GM21576 (cell line): ENCODE measurements around the gene HSF2BP.
"Not testable (repeated sequence)": the region's sequence is repeated elsewhere in the genome, so short reads cannot be mapped to it uniquely, and the experiment has no call there.

Source experiments
- ATAC-seq: cut with Tn5 transposase; IDR thresholded peaks from one replicate; pipeline ENCODE4 v1.9.1; 2021; ENCODE audit warnings: mild to moderate bottlenecking, moderate library complexity; ENCODE audit not compliant: unreplicated experiment

The HSF2BP gene

DNA sequence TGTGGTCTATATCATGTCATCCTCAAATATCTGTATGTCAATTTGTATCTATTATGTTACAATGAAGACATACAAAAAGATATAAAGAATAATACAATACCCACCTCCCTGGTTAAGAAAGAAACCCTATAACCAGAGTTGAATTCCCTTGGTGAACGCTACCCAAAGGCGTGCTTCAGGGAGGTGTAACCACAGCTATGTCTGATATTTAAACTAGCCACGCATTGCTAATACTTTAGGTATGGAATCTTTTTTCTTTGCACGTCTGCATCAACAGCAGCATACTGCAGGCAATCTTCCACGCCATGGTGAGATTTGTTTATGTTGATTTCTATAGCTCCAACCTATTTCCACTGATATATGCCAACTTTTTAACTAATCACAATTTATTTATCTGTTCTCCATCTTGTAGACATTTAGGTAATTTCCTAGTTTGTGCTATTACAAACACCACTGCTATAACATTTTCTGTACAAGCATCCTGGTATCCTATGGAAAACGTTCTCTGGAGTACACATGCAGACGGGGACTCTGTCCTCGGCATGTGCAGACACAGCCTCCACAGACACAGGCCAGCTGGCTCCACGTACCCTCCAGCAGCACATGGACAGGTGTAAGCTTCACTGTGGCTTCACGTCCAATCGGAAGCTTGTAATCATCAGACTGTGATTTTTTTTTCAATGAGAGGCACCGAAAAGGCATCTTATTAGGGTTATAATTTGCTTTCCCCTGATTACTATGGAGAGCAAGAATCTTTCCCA is 58.5 kb downstream of the HSF2BP start:
- ATAC-seq: no peak

DNA sequence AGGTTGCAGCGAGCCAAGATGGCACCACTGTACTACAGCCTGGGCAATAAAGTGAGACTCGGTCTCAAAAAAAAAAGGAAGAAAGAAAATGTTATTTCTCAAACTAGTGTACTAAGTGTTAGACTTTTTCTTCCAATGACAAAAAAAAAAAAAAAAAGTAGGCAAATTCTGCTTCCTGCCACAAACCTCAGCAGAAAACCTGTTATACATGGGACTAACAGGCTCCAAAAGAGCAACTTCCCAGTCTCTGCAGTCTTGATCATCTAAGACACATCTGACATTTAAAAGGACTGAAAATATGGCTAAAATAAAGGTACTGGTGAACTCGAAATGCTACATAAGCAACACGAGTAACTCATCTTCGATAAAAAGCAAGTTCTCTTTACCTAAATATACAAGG is 59.6 kb downstream of the HSF2BP start:
- ATAC-seq: no peak

GRCh38 chr21:43598416-43599120 is 60.7 kb downstream of the HSF2BP start:
- ATAC-seq: no peak

DNA sequence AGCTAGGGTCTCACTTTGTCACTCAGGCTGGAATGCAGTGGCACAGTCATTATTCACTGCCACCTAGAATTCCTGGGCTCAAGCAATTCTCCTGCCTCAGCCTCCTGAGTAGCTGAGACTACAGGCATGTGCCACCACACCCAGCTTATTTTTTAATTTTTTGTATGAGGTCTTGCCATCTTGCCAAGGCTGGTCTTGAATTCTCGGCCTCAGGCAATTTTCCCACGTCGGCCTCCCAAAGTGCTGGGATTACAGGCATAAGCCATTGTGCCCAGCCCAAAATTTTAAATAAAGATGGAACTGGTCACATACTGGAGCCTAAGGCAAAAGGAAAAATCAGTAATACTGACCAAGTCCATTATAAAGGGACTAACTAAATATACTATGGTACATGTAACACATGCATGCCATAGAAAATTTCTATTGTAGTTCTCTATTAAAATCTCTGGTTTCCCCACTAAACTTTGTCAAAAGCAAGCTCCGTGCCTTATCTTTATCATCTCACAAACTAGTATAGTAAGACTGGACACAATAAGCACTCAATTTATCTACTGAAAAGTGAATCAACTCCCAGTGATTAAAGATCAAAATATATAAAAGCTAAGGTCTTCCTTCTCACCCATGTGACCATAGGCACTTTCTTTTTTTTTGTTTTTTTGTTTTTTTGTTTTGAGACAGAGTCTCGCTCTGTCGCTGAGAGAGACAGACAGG is 61.6 kb downstream of the HSF2BP start:
- ATAC-seq: no peak

DNA sequence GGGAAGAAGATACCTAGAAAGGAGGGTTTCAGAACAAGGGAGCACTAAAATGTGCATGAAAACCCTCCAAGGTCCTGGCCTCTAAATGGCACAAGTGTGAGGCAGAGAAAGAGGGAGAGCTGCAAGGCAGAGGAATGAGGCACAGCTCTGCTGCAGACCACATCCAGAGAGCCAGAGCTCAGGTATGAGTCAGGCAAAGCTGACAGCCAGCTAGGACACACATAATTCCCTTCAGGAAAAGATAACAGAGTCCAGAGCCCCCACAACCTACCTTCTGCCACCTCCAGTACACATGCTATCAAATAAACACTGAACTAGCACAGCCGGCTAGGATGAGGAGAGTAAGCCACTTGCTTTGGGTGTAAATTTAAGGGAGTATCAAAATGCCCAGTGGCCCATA is 62.2 kb downstream of the HSF2BP start:
- no peak for ATAC-seq

DNA sequence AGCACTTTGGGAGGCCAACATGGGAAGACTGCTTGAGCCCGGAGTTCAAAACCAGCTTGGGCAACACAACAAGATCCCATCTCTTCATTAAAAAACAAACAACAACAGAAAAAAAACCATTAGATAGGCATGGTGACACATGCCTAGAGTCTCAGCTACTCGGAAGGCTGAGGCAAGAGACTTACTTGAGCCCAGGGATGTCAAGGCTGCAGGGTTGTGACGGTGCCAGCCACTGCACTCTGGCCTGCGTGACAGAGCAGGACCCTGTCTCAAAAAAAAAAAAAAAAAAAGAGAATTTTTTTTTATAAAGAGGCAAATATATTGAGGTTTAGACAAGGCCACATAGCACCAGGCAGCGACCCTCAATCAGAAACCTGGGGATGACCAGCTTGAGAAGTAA is 62.7 kb downstream of the HSF2BP start:
- ATAC-seq: no peak

GRCh38 chr21:43595769-43596168 is 63.5 kb downstream of the HSF2BP start:
- not testable (repeated sequence) for ATAC-seq

DNA sequence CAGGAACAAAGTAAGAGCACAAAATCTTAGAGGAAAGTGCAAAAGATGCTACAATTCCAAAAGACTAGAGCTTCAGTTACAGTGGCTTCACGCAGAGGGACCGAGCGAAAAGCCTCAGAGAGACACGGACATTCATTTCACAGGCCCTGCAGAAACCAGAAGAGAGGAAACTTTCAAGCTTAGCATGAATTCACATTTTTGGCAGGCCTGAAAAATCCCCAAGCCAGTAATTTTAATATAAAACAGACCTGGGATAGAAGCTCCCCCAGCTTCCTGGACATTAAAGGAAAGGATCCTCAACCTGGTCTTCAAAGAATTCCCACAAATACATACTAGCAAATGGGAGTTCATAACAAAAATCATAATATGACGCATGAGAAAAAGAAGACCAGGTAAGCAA is 66.2 kb downstream of the HSF2BP start:
- ATAC-seq: no peak

DNA sequence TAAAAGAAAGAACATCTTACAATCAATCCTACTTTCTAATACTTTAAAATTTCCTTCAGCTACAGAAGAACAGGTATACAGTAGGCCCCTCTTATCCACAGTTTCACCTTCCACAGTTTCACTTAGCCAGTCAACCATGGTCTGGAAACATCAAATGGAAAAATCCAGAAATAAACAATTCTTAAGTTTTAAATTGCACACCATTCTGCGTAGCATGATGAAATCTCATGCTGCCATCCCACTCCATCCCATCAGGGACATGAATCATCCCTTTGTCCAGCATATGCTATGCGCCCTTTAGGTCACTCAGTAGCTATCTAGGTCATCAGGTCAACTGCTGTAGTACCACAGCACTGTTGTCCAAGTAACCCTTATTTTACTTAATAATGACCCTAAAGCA is 67.7 kb downstream of the HSF2BP start:
- ATAC-seq: no peak

DNA sequence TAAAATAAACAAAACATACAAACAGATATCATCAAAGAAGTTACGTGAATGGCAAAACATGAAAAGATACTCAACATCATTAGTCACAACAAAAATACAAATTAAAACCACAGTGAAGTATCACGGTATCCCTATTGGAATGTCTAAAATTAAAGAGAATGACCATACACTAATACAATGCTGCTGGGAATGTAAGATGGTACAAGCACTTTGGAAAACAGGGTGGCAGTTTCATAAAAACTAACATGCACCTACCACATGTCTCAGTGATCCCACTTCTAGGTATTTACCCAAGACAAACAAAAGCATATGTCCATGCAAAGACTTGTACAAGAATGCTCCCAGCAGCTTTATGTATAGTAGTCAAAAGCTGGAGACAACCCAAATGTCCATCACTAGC is 69.1 kb downstream of the HSF2BP start:
- ATAC-seq: no peak

GRCh38 chr21:43588957-43589356 is 70.3 kb downstream of the HSF2BP start:
- ATAC-seq: no peak

DNA sequence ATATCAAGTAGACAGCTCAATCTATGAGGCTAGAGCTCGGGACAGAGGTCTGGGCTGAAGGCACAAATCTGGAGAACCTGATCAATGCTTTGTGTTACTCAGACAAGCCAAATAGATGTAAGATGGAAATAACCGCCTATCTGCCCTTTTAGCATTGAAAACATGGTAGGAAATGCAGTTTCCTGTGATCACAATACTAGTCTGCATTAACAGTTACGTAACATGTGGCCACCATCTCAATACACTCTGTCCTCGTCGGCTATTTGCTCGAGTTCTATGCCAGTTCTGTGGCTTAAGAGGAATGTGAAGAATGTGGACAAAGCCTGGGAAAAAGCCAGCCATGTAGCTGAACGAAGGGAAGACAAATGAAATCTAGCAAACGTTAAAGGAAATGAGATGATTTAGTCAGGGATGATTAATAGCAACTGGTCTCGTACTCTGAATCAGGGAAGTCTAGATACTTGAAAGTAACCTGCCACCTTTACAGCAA is 73.3 kb downstream of the HSF2BP start:
- no peak for ATAC-seq

DNA sequence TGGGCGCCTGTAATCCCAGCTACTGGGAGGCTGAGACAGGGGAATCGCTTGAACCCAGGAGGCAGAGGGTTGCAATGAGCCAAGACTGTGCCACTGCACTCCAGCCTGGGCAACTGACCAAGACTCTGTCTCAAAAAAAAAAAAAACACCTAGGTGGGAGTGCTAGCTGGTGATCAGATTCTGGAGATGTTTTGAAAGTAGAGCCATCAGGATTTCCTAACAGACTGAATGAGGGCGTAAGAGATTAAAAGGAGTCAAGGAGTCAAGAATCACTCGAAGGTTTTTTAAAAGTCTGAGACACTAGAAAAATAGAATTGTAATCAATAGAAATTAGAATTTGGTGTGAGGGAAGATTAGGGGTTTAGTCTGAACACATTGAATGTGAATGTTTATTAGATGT is 73.8 kb downstream of the HSF2BP start:
- ATAC-seq: no peak

DNA sequence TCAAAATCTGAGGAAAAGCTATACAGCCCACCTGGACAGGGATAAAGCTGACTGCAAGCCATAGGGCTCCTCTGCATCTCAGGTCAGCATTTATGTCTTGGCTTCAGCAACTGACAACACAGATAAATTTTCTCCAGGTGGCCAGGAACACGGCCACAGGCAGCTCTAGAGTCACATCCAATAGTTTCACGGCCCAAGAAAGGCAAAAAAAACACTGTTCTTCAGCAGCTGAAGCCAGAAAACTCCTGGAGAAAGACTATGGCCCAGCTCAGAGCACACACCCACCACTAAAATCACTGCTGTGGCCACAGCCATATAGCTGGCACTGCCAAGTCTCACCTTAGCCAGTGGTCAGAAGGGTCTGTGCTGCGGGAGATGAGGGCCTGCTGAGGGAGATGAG is 77.8 kb downstream of the HSF2BP start:
- ATAC-seq: no peak

GRCh38 chr21:43578677-43579303 is 80.5 kb downstream of the HSF2BP start:
- no peak for ATAC-seq

GRCh38 chr21:43575473-43575844 is 83.8 kb downstream of the HSF2BP start:
- ATAC-seq: no peak

- no peak for ATAC-seq
Measured at GRCh38 chr21:43574741-43575472, 84.4 kb downstream of the HSF2BP start.

- no peak for ATAC-seq
Measured at GRCh38 chr21:43573921-43574320, 85.4 kb downstream of the HSF2BP start.

DNA sequence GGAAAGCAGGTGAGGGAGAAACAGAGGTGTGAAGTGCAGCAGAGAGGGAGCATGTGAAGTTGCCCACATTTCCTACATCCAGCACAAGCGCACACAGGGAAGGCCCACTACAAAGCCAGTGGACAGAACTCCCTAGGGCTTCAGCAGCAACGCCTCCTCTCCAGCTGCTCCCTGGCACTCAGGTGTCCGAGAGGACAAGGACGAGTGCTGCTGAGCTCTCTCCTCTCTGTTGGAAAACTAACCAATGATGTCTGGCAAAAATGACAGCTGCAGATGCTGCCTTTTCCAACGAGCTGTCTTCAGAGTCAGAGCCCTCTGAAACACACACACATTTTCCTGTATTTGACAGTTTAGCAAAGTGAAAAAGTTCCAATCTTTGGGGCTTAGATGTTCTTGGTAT is 86.8 kb downstream of the HSF2BP start:
- no peak for ATAC-seq

DNA sequence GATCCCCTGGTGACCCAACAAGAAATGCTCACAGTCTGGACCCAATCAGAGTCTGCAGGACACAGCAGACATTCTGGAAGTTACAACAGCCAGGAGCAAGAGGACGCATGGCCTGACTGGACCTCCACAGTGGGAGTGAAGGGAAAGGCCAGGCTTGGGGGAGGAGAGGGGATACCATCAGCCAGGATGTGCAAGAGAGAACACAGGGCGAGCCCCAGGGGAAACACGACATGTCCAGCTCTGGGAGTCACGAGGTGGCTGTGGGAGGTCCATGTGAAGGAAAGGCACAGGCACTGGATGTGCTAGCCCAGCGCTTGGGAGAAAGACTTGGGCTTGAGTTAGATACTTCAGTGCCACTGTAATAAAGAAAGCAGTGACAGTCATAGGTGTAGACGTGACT is 87.3 kb downstream of the HSF2BP start:
- ATAC-seq: no peak

DNA sequence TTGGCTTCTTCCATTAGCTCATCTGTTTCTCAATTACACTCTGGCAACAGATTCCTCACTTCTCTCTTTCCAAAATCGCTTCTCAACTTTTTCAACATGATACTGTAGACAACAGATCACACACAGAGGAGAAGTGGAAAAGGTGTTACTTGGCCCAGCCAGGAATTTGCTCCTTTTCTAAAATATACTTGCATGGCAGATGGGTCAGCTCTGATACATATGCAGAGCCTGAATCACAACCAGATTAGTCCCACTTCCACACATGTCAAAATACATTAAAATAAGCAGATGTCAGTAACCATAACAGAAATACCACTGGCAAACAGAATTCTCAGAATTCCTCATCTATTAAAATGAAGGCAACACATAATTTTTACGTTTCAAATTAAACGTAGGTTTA is 89.1 kb downstream of the HSF2BP start:
- ATAC-seq: not testable (repeated sequence)
